IMR-90 (cell line): ENCODE results near the gene PSG2. TPM values are rescaled to one million over a fixed set of nuclear protein-coding genes. Genes with fewer than 3 reads are reported as not detected.
"Not testable (repeated sequence)": the region's sequence is repeated elsewhere in the genome, so short reads cannot be mapped to it uniquely, and the experiment has no call there.

Experiments used
- ATAC-seq: fragments of 200-7000 bp; cut with Tn5 transposase; 2 replicates; pipeline ENCODE4 v1.9.1; 2020; ENCODE audit warnings: low read depth, mild to moderate bottlenecking, moderate library complexity
- BruUV-seq: library from RNA; stranded (reverse); fragments of 400-500 nt; replicated peaks from 2 replicates; lab custom pipeline; 2021; lab: Mats Ljungman, UMichigan
- CTCF ChIA-PET: fragments of 300-600 bp; formaldehyde crosslinking; extraction: SDS; loops from one replicate; lab custom pipeline; 2021; ENCODE audit warnings: antibody characterized with exemption; lab: Yijun Ruan, JAX
- POLR2A ChIA-PET: fragments of 300-600 bp; sonication (Branson Sonifier 250); formaldehyde crosslinking; loops from one replicate; lab custom pipeline; 2022; ENCODE audit warnings: antibody characterized with exemption; ENCODE audit not compliant: unreplicated experiment; lab: Charles Lee
- DNase-seq: peaks from one replicate; pipeline ENCODE4 v3.0.0; 2013
- H2AFZ ChIP-seq: replicated peaks from 2 replicates; pipeline ENCODE3; 2013; ENCODE audit warnings: low read length, mild to moderate bottlenecking; ENCODE audit not compliant: poor library complexity
- H2AK5ac ChIP-seq: 2 replicates; pipeline ENCODE4 v1.6.1; 2013; ENCODE audit warnings: low read depth, low read length, inconsistent platforms
- H2AK9ac ChIP-seq: replicated peaks from 2 replicates; pipeline ENCODE3; 2013; ENCODE audit warnings: mild to moderate bottlenecking, low read depth, low read length, moderate library complexity; ENCODE audit not compliant: poor library complexity
- H2BK120ac ChIP-seq: 2 replicates; pipeline ENCODE4 v1.6.1; 2013; ENCODE audit warnings: low read depth, low read length, inconsistent platforms
- H2BK15ac ChIP-seq: 3 replicates; pipeline ENCODE4 v1.6.1; 2013; ENCODE audit warnings: low read depth, low read length, inconsistent platforms
- H2BK20ac ChIP-seq: 2 replicates; pipeline ENCODE4 v1.6.1; 2013; ENCODE audit warnings: low read depth, mild to moderate bottlenecking, inconsistent platforms, low read length, moderate library complexity
- H2BK5ac ChIP-seq: 2 replicates; pipeline ENCODE4 v1.6.1; 2013; ENCODE audit warnings: mild to moderate bottlenecking, low read depth, low read length, inconsistent platforms; ENCODE audit not compliant: poor library complexity, severe bottlenecking
- H3K14ac ChIP-seq: replicated peaks from 2 replicates; pipeline ENCODE4 v1.6.1; 2013; ENCODE audit warnings: low read depth, low read length, inconsistent platforms
- H3K18ac ChIP-seq: 2 replicates; pipeline ENCODE4 v1.6.1; 2013; ENCODE audit warnings: low read depth, low read length, control low read depth
- H3K23ac ChIP-seq: 2 replicates; pipeline ENCODE4 v1.6.1; 2013; ENCODE audit warnings: low read depth, low read length, inconsistent platforms
- H3K27ac ChIP-seq: 2 replicates; pipeline ENCODE4 v1.5.1; 2013; ENCODE audit warnings: mild to moderate bottlenecking, control low read depth, low read length; ENCODE audit not compliant: insufficient read depth
- H3K27me3 ChIP-seq: 2 replicates; pipeline ENCODE4 v1.6.1; 2013; ENCODE audit warnings: low read length; ENCODE audit not compliant: control insufficient read depth, insufficient read depth
- H3K36me3 ChIP-seq: 2 replicates; pipeline ENCODE4 v1.6.1; 2013; ENCODE audit warnings: low read length, mixed read lengths; ENCODE audit not compliant: control insufficient read depth, insufficient read depth
- H3K4ac ChIP-seq: 2 replicates; pipeline ENCODE4 v1.6.1; 2013; ENCODE audit warnings: low read depth, low read length, inconsistent platforms
- H3K4me1 ChIP-seq: 2 replicates; pipeline ENCODE4 v1.6.1; 2013; ENCODE audit warnings: low read length, mixed read lengths; ENCODE audit not compliant: control insufficient read depth, insufficient read depth
- H3K4me2 ChIP-seq: 2 replicates; pipeline ENCODE4 v1.6.1; 2013; ENCODE audit warnings: low read depth, mild to moderate bottlenecking, control low read depth, low read length, moderate library complexity
- H3K4me3 ChIP-seq: 2 replicates; pipeline ENCODE4 v1.5.1; 2013; ENCODE audit warnings: low read depth, mild to moderate bottlenecking, control low read depth, low read length, moderate library complexity; ENCODE audit not compliant: insufficient read depth
- H3K56ac ChIP-seq: 2 replicates; pipeline ENCODE4 v1.6.1; 2013; ENCODE audit warnings: low read length, inconsistent platforms; ENCODE audit not compliant: insufficient read depth; ENCODE audit errors: extremely low read depth
- H3K79me1 ChIP-seq, 2 experiments: 2 replicates each; pipeline ENCODE4 v1.6.1; 2013; ENCODE audit warnings: low read length in 2 of 2, inconsistent platforms in 1 of 2, low read depth in 1 of 2
- H3K9ac ChIP-seq: 2 replicates; pipeline ENCODE4 v1.6.1; 2013; ENCODE audit warnings: low read depth, low read length, control low read depth
- H3K9me1 ChIP-seq: 2 replicates; pipeline ENCODE4 v1.6.1; 2013; ENCODE audit warnings: low read length, inconsistent platforms; ENCODE audit not compliant: insufficient read depth
- H3K9me3 ChIP-seq: 2 replicates; pipeline ENCODE4 v1.6.1; 2013; ENCODE audit warnings: low read length; ENCODE audit not compliant: control insufficient read depth, insufficient read depth
- H4K20me1 ChIP-seq: 2 replicates; pipeline ENCODE4 v1.6.1; 2013; ENCODE audit warnings: low read length, inconsistent platforms; ENCODE audit not compliant: insufficient read depth
- H4K5ac ChIP-seq: 2 replicates; pipeline ENCODE4 v1.6.1; 2013; ENCODE audit warnings: mild to moderate bottlenecking, low read depth, low read length, control low read depth
- H4K8ac ChIP-seq, 2 experiments: 2 replicates each; pipeline ENCODE4 v1.6.1; 2013; ENCODE audit warnings: low read depth in 2 of 2, low read length in 2 of 2, control low read depth in 1 of 2, inconsistent platforms in 1 of 2
- H4K91ac ChIP-seq: 2 replicates; pipeline ENCODE4 v1.6.1; 2013; ENCODE audit warnings: low read depth, low read length, inconsistent platforms; ENCODE audit not compliant: insufficient read depth
- WGBS, 2 experiments: methylation state at CpG; one replicate each; pipeline versions ENCODE4 v1.1.5 to v1.1.7; 2013; ENCODE audit warnings: missing lambda C conversion rate in 2 of 2; ENCODE audit not compliant: insufficient read length in 1 of 2; ENCODE audit errors: extremely low coverage in 2 of 2; 5-methylcytosine and 5-hydroxymethylcytosine counted together
- dilution Hi-C: fragments of 300-500 bp; cut with HindIII; formaldehyde crosslinking; loops from one replicate; pipeline ENCODE4 v1.14.3; 2018; ENCODE audit warnings: low sequenced_read_pairs; ENCODE audit not compliant: unreplicated experiment
- in situ Hi-C: fragments of 300-500 bp; cut with MboI; formaldehyde crosslinking; loops from 3 replicates; pipeline ENCODE4 v1.14.3; 2019; ENCODE audit warnings: low sequenced_read_pairs, inconsistent platforms, mixed read lengths
- intact Hi-C: fragments of 100-400 bp; cut with micrococcal nuclease; formaldehyde crosslinking; loops from 2 replicates; pipeline ENCODE4 v1.10.0; 2022
- polyA plus RNA-seq, 3 experiments: library from polyadenylated mRNA; depleted of rRNA; stranded (reverse); fragments of >200 nt; gene quantifications; 2 replicates each; pipeline ENCODE4 v1.2.3, GENCODE V29; 2012; ENCODE audit warnings: low replicate concordance in 1 of 3
- total RNA-seq: library from RNA; depleted of rRNA; stranded (reverse); fragments of >200 nt; gene quantifications from 2 replicates; pipeline ENCODE4 v1.2.3, GENCODE V29; 2012

PSG2 gene
- total and polyA plus RNA-seq, 2 of the 4 experiments (the other 2 are of a cell fraction): 0.18 to 0.31 TPM

- POLR2A ChIA-PET, H3K79me1 ChIP-seq, H3K4ac ChIP-seq, H3K27me3 ChIP-seq, H2AFZ ChIP-seq, H3K56ac ChIP-seq, H4K20me1 ChIP-seq, CTCF ChIA-PET, H3K9me3 ChIP-seq, H2BK120ac ChIP-seq, H3K36me3 ChIP-seq, H2AK9ac ChIP-seq, H2AK5ac ChIP-seq, in situ Hi-C loops, H3K9ac ChIP-seq, H4K91ac ChIP-seq, intact Hi-C loops, H3K4me2 ChIP-seq, dilution Hi-C loops, DNase-seq, H3K9me1 ChIP-seq, H3K27ac ChIP-seq, H4K5ac ChIP-seq, H2BK5ac ChIP-seq, BruUV-seq, H2BK15ac ChIP-seq, H4K8ac ChIP-seq, H3K23ac ChIP-seq, H3K4me3 ChIP-seq, ATAC-seq, H3K14ac ChIP-seq, H2BK20ac ChIP-seq, H3K18ac ChIP-seq, H3K4me1 ChIP-seq: not testable (repeated sequence)
- WGBS, 2 experiments: no CpG with 5 or more reads among the region's 2 CpGs
These were observed 23.0 kb downstream of the PSG2 start for GRCh38 chr19:43059482-43059881.

- ATAC-seq, H3K4me3 ChIP-seq: not testable (repeated sequence)
These were observed 24.1 kb downstream of the PSG2 start for GRCh38 chr19:43058440-43058839.

More at GRCh38 chr19:43058440-43058839, 24.1 kb downstream of the PSG2 start:
- H3K4me1 ChIP-seq, H2AK9ac ChIP-seq, H2BK15ac ChIP-seq, intact Hi-C loops, H2BK120ac ChIP-seq, H3K56ac ChIP-seq, H3K9me1 ChIP-seq, H3K9ac ChIP-seq, H3K27me3 ChIP-seq, H3K36me3 ChIP-seq, CTCF ChIA-PET, H3K14ac ChIP-seq, H3K79me1 ChIP-seq, dilution Hi-C loops, H3K27ac ChIP-seq, H3K4ac ChIP-seq, H3K23ac ChIP-seq, H3K9me3 ChIP-seq, in situ Hi-C loops, H4K20me1 ChIP-seq, H2AK5ac ChIP-seq, H2AFZ ChIP-seq, H4K91ac ChIP-seq, H3K4me2 ChIP-seq, BruUV-seq, H2BK20ac ChIP-seq, POLR2A ChIA-PET, H3K18ac ChIP-seq, H4K8ac ChIP-seq: not testable (repeated sequence)
- Histone ChIP-seq H4K5ac (peak overlapping the region; percentile 63; the same call in 1 of the 2 replicates), H2BK5ac (peak overlapping the region; percentile 45)
- DNase-seq: peak; percentile 8
- no CpG with 5 or more reads among the region's 2 CpGs for WGBS, 2 experiments
